Stimulated activated CD4-positive, alpha-beta T cell treated with anti-CD3 and anti-CD28 coated beads, Interleukin-2, amount 100 ng/mL, for 24 hours (primary cell): ENCODE data around the gene CLCA2.

ENCODE experiments used
- DNase-seq, 2 donors: peaks; one replicate each; pipeline ENCODE4 v3.0.0-alpha.2; 2020

The CLCA2 gene

GRCh38 chr1:86429835-86430234, 5.9 kb downstream of the CLCA2 start:
- DNase-seq: no peak

GRCh38 chr1:86430376-86430775, 6.4 kb downstream of the CLCA2 start:
- no peak for DNase-seq

DNA sequence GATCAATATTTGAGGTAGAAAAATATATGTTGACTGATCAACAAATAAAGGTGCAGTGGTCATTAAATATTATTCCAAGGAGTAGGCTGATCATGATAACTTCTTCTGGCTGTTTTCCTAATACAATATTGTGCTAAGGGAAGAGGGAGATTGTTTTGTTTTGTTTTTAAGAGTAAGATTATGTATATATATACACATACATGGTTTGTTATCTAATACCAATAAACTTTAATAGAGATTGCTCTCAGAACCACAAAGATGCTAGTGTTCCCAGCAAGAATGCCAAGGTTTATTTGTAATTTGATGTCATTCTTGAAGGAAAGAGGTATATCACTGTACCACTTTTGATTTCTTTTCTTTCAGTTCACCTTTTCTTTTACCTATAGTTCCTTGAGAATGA, 10.1 kb downstream of the CLCA2 start:
- no peak for DNase-seq

GRCh38 chr1:86435327-86435726, 11.4 kb downstream of the CLCA2 start:
- DNase-seq: no peak

- DNase-seq: no peak
Observed at GRCh38 chr1:86436041-86436440, 12.1 kb downstream of the CLCA2 start.

- no peak for DNase-seq
Observed at GRCh38 chr1:86441581-86441980, 17.6 kb downstream of the CLCA2 start.

DNA sequence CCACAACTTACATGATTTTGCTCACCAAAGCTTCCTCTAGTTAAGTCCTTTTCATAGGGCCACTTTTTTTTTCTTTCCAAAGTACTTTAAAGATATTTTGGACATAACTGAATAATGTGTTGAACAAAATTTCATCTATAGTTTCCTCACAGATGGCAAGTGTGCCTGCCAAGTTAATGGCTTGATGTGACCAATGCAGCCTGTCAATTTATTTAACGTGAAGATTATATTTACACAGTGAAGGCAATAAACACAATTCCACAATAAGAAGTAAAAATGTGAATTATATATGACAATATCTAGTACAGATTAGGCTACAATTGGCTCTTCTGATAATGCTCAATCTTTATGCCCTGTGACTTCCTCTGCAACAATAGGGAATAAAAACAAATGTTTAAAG, 18.0 kb downstream of the CLCA2 start:
- DNase-seq: no peak

DNA sequence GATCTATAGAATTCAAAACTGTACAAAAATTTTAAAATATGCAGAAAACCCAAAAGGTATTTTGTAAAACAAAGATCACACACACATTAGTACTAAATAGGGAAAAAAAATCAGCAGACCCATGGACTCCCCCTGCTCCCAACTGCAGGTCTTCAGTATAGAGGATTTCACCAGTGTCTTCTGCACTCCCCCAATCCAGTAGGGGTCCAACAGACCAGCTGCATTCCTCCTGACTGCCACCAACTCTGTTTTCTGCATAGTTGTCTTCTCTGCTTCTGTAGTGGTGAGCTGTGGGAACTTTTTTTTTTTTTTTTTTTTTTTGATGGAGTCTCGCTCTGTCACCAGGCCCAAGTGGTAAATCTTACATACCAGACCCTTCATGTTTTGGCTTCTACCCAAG, 21.9 kb downstream of the CLCA2 start:
- no peak for DNase-seq

GRCh38 chr1:86447198-86447790, 23.3 kb downstream of the CLCA2 start:
- no peak for DNase-seq

DNA sequence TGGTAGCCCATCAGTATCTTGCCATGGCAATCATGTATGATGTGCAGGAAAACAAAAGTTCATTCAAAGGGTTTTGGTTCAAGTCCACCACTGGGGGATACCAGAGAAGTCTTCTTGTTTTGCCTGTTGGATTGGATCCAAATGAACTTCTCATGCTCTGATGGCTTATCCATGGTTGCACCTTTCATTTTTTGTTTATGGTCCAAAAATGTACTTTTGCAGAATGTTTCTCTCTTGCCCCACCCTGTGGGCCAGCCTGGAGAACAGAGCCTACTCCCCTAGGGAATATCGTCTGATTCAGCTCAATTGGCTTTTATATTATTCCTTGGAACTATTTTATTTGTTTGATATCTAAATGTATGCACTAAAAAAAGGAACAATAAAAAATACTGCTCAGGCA, 24.7 kb downstream of the CLCA2 start:
- DNase-seq: no peak

DNA sequence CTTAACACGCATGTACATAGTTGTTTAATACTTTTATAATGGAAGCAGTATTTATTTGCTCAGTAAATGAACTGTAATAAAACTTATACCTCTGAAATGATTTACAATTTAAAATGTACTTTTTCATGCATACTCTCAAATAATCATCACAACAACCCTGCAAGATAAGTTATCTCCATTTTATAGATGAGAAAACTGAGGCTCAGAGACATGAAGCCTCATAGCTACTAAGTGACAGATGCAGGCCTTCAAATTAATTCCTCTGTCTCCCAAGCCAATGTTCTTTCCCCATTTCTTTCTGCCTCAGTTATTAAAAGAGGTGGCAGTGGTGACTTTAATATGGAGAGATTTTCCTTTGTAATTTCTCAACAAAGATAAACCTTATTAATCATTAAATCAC, 25.1 kb downstream of the CLCA2 start:
- DNase-seq: no peak

GRCh38 chr1:86450847-86451246, 26.9 kb downstream of the CLCA2 start:
- no peak for DNase-seq

DNA sequence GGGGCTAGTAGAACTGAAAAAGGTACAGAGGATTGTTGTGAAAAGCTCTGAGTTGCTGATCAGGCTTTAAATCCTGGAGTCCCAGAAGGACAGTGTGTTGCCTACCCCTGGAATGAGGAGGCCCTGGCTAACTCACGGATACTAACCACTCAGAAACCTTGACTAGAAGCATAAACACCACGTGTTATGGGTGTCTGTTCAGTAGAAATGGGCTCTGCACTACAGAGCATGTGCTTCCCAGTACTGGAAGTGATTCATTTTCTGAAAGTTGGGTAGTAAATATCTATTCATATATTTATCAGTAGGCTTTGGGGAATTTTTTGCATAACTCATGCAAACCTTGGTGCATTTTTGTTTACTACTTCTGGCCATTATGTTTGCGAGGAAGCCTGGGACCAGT, 29.7 kb downstream of the CLCA2 start:
- no peak for DNase-seq

- no peak for DNase-seq
Observed at GRCh38 chr1:86455073-86455472, 31.1 kb downstream of the CLCA2 start.

GRCh38 chr1:86460998-86461397, 37.0 kb downstream of the CLCA2 start:
- DNase-seq: no peak

DNA sequence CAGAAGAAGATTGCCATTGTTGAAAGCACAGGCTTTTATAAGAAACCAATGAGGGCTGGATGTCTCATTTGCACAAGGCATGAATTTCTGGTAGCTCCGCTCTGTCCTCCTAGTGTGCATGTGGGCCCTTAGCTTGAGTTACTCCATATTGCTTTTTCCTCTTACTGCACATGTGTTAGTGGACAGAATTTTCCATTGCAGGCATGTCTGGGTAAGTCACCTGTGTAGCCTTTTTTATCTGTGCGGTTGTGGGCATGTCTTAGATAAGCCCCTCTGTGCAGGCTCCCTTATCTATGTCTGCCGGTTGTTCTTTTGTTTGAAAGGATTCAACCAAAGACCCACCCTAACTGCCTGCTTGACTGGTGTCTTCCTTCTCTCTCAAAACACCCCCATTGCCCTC, 37.5 kb downstream of the CLCA2 start:
- no peak for DNase-seq

DNA sequence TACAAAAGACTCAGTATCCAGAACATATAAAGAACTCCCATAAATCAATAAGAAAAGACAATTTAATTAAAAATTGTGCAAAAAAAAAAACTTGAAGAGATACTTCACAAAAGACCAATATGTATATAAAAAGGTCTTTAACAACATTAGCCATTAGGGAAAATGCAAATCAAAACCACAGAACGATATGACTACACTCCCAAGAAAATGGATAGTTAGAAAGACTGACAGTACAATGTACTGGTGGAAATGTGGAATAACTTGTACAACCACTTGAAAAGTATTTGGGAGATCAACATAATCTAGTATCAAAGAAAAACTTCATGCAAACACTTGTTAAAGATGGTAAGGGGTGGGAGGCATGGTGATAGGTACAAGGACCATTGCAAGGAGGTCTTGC, 40.8 kb downstream of the CLCA2 start:
- DNase-seq: no peak

- DNase-seq: no peak
Observed at GRCh38 chr1:86466109-86466844, 42.3 kb downstream of the CLCA2 start.

GRCh38 chr1:86466986-86467385, 43.0 kb downstream of the CLCA2 start:
- DNase-seq: no peak

DNA sequence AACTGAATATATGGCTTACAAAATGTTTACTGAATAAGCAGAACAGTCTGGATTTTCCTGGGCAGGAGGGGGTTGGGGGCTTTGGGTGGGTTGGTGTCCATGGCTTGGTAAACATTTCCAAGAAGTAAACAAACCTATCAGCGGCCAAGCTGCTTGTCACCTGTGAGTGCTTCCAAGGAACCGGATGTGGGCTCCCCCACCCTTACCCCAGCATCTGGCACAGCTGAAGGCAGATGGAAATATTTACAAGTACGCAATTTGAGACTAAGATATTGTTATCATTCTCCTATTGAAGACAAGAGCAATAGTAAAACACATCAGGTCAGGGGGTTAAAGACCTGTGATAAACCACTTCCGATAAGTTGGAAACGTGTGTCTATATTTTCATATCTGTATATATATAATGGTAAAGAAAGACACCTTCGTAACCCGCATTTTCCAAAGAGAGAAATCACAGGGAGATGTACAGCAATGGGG, 44.6 kb downstream of the CLCA2 start, which contains the start of gene CLCA1:
TSS of gene CLCA1 (plus strand) at position 427 of the 477 bp plus-strand sequence. CDS start at position 472, 45 bp downstream.
- DNase-seq: no peak

GRCh38 chr1:86470859-86471258, 46.9 kb downstream of the CLCA2 start:
- no peak for DNase-seq

DNA sequence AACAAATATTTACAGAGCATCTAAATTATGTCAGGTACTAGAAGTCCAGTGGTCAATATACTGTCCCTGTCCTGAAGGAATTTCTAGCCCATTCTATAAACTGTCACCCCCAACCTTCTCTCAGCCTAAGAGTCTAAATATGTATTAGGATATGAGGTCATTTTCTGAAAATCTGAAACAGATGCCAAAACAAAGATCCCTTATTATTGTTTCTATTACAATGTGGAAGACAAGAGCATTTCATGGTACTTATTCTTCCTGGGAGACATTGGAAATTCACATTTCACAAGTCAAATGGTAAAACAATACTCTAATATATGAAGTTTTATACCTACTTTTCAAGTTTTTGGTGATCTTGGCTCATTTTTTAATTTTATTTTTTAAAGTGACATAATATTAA, 47.3 kb downstream of the CLCA2 start:
- DNase-seq: no peak

- no peak for DNase-seq
Observed at GRCh38 chr1:86472152-86472551, 48.2 kb downstream of the CLCA2 start.

DNA sequence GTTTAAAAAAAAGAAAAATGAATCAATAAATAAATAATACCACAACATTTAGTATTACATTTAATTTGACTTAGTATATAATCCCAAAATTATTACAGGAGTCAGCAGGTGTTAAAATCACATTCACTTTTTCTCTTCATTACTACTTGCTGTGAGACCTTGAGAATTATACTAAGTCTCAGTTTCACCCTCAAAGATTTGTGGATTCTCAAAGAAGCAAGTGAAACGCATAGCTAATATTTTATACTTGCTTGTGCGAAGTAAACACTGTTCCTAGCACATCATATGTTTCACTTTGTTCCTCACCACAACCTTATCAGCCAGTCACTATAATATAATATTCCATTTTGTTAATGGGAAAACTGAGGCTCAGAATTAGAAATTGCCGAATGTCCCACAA, 48.8 kb downstream of the CLCA2 start:
- DNase-seq: no peak

- DNase-seq: no peak
Observed at GRCh38 chr1:86477256-86477655, 53.3 kb downstream of the CLCA2 start.
